ENCODE results near the gene CAPN3. TPM values are rescaled to one million over a fixed set of nuclear protein-coding genes. Genes with fewer than 3 reads are reported as not detected.

CAPN3 gene
- total RNA-seq, 4 donors from 2014 or later = 17.0 to 35.2 (median 19.3) TPM

- Histone ChIP-seq H3K9me3 (no peaks in the 10 kb centered on the region), H3K4me1 (no peaks in the 10 kb centered on the region), H3K36me3 (peaks cover 0 to 4% (median 0%) of the 10 kb centered on the region in 4 donors), H3K27me3 (no peaks in the 10 kb centered on the region), H3K4me3 (no peak overlapping the region), H3K27ac (no peak overlapping the region)
- DNase-seq = no peak
- in situ Hi-C loops (cut with MboI; ENCODE audit: low pct_ligation_motif_present in 1 of 4, low pct_unique_long_range_greater_than_20kb in 1 of 4, low sequenced_read_pairs in 3 of 4) = no loop called here
- intact Hi-C loops (cut with DNase I; ENCODE audit: low total_unique reads) = no loop called here
- TF ChIP-seq POLR2AphosphoS5 (IDR thresholded peaks at IDR 0.05) = no peak
- no peak for TF ChIP-seq POLR2A (IDR thresholded peaks at IDR 0.05)
- TF ChIP-seq CTCF (IDR thresholded peaks at IDR 0.05) = no peak
- TF ChIP-seq EP300 (IDR thresholded peaks at IDR 0.05; ENCODE audit: low read depth) = no peak
- 89 to 90% methylated on average over 2 to 5 of the region's 5 CpGs for WGBS, 2 donors (ENCODE audit: low coverage in 1 of 2)
Observed at GRCh38 chr15:42360535-42361112, 1.3 kb downstream of the CAPN3 start.

GRCh38 chr15:42363487-42363886, 4.2 kb downstream of the CAPN3 start:
- Histone ChIP-seq H3K4me3 (no peak overlapping the region), H3K36me3 (peaks cover 0 to 4% (median 0%) of the 10 kb centered on the region in 4 donors), H3K27me3 (no peaks in the 10 kb centered on the region), H3K4me1 (no peaks in the 10 kb centered on the region), H3K27ac (no peak overlapping the region), H3K9me3 (no peaks in the 10 kb centered on the region)
- TF ChIP-seq POLR2AphosphoS5 (IDR thresholded peaks at IDR 0.05) (no peak), CTCF (IDR thresholded peaks at IDR 0.05) (no peak), POLR2A (IDR thresholded peaks at IDR 0.05) (no peak), EP300 (IDR thresholded peaks at IDR 0.05; ENCODE audit: low read depth) (no peak)
- DNase-seq = no peak
- intact Hi-C loops (cut with DNase I; ENCODE audit: low total_unique reads) = no loop called here
- 89% methylated on average over 3 of the region's 3 CpGs; no CpG with 5 or more reads in 1 of the 2 donors for WGBS, 2 donors (ENCODE audit: low coverage in 1 of 2)
- in situ Hi-C loops (cut with MboI; ENCODE audit: low pct_ligation_motif_present in 1 of 4, low pct_unique_long_range_greater_than_20kb in 1 of 4, low sequenced_read_pairs in 3 of 4) = no loop called here

- Histone ChIP-seq H3K9me3 (no peaks in the 10 kb centered on the region), H3K4me1 (no peaks in the 10 kb centered on the region), H3K4me3 (no peak overlapping the region), H3K36me3 (peaks cover 0 to 4% (median 0%) of the 10 kb centered on the region in 4 donors), H3K27me3 (no peaks in the 10 kb centered on the region), H3K27ac (no peak overlapping the region)
- TF ChIP-seq POLR2AphosphoS5 (IDR thresholded peaks at IDR 0.05) (no peak), EP300 (IDR thresholded peaks at IDR 0.05; ENCODE audit: low read depth) (no peak)
- intact Hi-C loops (cut with DNase I; ENCODE audit: low total_unique reads) (no loop called here), in situ Hi-C loops (cut with MboI; ENCODE audit: low pct_ligation_motif_present in 1 of 4, low pct_unique_long_range_greater_than_20kb in 1 of 4, low sequenced_read_pairs in 3 of 4) (no loop called here)
- no peak for DNase-seq
Observed at GRCh38 chr15:42363942-42364341, 4.6 kb downstream of the CAPN3 start.

GRCh38 chr15:42364529-42364928, 5.2 kb downstream of the CAPN3 start:
- Histone ChIP-seq H3K4me1 (no peaks in the 10 kb centered on the region), H3K4me3 (no peak overlapping the region), H3K27ac (no peak overlapping the region), H3K36me3 (peaks cover 0 to 4% (median 0%) of the 10 kb centered on the region in 4 donors), H3K27me3 (no peaks in the 10 kb centered on the region), H3K9me3 (no peaks in the 10 kb centered on the region)
- WGBS, 2 donors (ENCODE audit: low coverage in 1 of 2) = 53% methylated on average over 1 of the region's 1 CpG; no CpG with 5 or more reads in 1 of the 2 donors
- in situ Hi-C loops (cut with MboI; ENCODE audit: low pct_ligation_motif_present in 1 of 4, low pct_unique_long_range_greater_than_20kb in 1 of 4, low sequenced_read_pairs in 3 of 4) = no loop called here
- no peak for DNase-seq
- TF ChIP-seq POLR2A (IDR thresholded peaks at IDR 0.05) (no peak), EP300 (IDR thresholded peaks at IDR 0.05; ENCODE audit: low read depth) (no peak), CTCF (IDR thresholded peaks at IDR 0.05) (no peak), POLR2AphosphoS5 (IDR thresholded peaks at IDR 0.05) (no peak)
- intact Hi-C loops (cut with DNase I; ENCODE audit: low total_unique reads) = no loop called here
